GM19351 (cell line): ENCODE results near the gene TAF9.
"Not testable (repeated sequence)": the region's sequence is repeated elsewhere in the genome, so short reads cannot be mapped to it uniquely, and the experiment has no call there.

Source experiments
- ATAC-seq: cut with Tn5 transposase; IDR thresholded peaks from one replicate; pipeline ENCODE4 v1.9.1; 2021; ENCODE audit warnings: mild to moderate bottlenecking, moderate library complexity; ENCODE audit not compliant: unreplicated experiment

Gene TAF9

GRCh38 chr5:69341520-69342161, 27.7 kb downstream of the TAF9 start:
- ATAC-seq: no peak

GRCh38 chr5:69335341-69335935, 33.9 kb downstream of the TAF9 start:
- ATAC-seq: no peak

DNA sequence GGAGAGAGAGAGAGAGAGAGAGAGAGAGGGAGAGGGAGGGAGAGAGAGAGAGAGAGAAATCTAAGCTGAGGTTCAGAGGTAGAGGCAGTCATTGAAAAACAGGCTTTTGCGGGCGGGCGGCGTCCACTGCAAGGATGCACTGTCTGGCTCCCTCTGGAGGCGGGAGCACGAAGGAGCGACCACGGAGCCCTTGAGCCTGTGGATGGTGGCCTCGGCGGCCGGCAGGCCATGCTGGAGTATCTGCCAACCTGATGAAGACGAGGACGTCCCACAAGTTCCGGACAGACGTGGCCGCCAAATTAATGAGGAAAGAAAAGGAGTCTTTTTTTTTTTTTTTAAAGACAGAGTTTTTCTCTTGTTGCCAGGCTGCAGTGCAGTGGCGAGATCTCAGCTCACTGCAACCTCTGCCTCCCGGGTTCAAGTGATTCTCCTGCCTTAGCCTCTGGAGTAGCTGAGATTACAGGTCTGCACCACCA, 34.5 kb downstream of the TAF9 start:
- peak; percentile 64 for ATAC-seq

- not testable (repeated sequence) for ATAC-seq
Measured at GRCh38 chr5:69333668-69334315, 35.5 kb downstream of the TAF9 start.

DNA sequence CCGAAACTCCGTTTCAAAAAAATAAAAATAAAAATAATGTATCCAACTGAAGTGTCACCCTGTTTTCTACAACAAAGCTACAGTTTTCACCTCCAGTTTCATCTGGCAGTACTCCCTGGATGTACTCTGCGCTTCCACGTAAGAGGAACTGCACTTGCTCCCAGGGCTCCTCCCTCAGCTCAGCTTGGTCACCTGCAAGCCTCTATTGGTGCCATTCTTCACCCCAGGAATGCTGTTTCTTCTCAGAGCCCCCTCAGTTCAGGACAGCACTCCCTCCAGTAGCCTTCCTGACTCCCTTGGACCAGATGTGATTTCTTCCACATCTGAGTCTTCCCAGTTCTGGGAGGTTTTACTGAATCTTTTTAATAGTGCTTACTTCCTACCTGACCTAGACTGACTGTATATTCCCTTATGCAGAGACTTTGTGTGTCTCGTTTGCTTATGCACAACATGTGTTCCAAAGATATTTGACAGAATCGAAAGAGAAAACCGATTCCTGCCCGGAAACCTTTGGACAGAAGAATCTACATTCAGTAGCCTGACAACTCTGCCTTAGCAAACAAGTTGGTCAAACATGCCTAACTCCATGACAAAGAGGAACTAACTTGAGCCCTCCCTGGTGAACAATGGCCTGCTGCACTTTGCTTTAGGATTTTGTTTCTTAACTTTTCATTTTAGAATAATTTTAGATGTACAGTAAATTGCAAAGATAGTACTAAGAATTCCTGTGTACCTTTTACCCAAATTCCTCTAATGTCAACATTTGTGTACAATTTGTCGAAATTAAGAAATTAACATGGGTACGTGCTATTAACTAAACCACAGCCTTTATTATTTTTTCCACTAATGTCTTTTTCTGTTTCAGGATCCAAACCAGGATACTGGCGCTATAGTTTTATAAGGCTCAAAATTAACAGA, 37.5 kb downstream of the TAF9 start:
- no peak for ATAC-seq

DNA sequence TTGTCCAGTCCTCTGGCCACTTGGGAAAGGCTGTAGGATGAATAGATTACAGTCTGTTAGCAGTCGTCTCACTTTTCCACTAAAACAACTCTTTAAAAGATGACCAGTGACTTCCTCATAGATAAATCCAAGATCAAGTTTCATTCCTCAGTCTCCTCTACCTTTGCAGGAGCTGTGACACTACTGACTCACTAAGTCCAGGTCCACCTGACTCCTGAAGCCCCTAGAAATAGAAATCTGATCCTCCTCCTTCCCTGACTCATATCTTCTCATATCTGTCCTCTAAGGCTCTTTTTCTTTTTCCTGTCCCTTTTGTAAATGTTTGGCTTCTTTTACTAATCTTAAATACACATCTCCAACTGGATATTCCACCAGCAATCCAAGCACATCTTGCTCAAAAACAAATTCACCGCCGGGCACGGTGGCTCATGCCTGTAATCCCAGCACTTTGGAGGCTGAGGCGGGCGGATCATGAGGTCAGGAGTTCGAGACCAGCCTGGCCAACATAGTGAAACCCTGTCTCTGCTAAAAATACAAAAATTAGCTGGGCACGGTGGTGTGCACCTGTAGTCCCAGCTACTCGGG, 39.3 kb downstream of the TAF9 start:
- ATAC-seq: no peak

DNA sequence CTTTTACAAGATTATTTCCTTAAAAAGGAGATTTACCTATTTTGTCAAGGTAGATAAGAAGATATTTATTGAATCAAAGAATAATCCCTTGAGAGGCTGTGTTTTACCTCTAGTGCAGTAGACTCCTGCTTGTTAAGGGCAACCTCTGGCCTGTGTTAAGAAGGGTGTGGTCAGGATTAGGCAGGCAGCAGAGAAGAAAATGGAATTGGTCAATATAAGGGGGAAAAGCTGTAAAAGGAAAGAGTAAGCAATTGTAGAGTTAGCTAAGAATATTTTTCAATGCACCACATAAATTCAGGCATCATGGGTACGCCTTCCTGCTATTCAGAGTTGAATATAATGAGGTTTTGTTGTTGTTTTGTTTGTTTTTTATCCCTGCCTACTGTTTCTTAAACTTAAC, 43.0 kb downstream of the TAF9 start:
- ATAC-seq: no peak

DNA sequence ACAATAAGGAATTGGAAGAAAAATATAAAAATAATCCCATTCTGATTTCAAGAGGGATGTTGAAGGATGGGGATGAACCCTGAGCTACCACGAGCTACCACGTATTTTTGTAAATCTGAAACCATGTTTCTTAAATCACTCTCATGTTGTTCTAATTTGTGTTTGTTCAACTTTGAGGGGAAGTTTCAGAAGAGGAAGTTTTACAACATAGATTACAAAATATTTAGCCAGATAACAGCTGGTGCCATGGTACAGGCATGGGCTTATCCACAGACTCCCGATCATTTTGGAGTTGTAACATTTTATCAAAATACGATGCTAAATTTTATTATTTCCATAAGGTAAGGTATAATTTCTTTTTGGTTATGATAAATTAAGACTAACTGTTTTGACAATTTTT, 51.9 kb downstream of the TAF9 start:
- no peak for ATAC-seq

- ATAC-seq: no peak
Measured at GRCh38 chr5:69315972-69316371, 53.3 kb downstream of the TAF9 start.
